Activated CD8-positive, alpha-beta memory T cell treated with anti-CD3 and anti-CD28 coated beads for 24 hours (primary cell): Measurements from ENCODE around the gene PSMG3.
A peak's percentile ranks its signal among the peaks of the same experiment; 100 is the strongest.

Experiments used
- DNase-seq: peaks from one replicate; pipeline ENCODE4 v3.0.0-alpha.2; 2020

Gene PSMG3, protein sequence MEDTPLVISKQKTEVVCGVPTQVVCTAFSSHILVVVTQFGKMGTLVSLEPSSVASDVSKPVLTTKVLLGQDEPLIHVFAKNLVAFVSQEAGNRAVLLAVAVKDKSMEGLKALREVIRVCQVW

DNA sequence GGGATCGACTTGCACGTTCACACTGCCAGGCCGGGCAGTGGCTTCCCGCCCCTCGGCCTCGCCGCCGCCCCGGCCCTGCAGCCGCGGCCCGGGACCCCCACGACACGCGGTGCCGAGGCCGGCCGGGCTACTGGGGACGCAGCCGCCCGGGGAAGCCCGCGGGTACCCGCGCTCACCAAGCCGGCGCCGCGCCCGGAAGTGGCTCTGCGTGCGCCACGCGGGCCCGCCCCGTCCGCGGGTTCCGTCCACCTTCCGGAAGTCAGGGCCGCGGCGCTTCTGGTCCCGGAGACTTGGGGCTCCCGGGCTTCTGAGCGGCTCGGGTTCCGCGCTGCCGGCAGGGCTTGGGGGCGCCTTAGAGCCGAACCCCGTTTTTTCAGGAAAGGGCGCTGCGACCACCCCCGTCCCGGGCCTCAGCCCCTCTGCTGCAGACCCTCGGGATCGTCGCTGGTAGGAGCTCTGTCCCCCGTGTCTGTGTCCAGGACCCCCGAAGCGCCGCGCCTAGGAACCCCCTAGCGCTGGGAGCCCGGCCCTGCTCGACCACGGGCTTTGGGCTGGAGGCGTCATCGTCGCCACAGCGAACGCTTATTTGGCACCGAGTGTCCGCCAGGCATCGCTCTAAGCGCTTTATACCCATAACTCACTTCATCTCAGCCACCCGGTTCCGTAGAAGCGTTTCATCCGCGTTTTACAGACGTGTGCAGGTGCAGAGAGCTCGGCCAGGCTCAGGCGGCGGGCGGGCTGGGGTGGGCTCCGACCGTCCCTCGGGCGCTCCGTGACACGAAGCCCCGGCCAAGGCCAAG is at the start of gene PSMG3:
TSS of gene PSMG3 (minus strand) at position 200 of the 800 bp plus-strand sequence. CDS start 693 bp downstream, outside the sequence.
- DNase-seq, result peak; percentile 95

GRCh38 chr7:1618475-1618874 is 48.6 kb upstream of the PSMG3 start:
- no peak for DNase-seq

GRCh38 chr7:1617957-1618356 is 48.1 kb upstream of the PSMG3 start:
- no peak for DNase-seq

DNA sequence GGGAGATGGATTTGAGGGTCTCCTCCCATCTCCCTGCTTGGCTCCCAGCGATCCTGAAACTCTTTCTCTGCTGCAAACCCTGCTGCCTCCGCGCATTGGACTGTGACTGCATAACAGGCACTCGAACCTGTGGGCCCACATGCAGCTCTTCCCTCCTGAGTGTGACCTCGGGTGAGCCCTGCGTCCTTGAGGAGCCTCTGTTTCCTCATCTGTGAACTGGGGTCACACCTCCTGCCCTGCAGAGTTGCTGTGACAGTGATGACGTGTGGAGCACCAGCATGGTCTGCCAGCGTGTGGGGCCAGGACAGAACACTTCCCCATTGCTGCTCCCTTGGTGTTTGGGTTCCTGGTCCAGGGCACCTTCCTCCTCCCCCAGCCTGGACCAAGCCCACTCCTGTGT is 46.9 kb upstream of the PSMG3 start:
- no peak for DNase-seq

- DNase-seq, result no peak
Measured at GRCh38 chr7:1611708-1612241, 41.9 kb upstream of the PSMG3 start.

DNA sequence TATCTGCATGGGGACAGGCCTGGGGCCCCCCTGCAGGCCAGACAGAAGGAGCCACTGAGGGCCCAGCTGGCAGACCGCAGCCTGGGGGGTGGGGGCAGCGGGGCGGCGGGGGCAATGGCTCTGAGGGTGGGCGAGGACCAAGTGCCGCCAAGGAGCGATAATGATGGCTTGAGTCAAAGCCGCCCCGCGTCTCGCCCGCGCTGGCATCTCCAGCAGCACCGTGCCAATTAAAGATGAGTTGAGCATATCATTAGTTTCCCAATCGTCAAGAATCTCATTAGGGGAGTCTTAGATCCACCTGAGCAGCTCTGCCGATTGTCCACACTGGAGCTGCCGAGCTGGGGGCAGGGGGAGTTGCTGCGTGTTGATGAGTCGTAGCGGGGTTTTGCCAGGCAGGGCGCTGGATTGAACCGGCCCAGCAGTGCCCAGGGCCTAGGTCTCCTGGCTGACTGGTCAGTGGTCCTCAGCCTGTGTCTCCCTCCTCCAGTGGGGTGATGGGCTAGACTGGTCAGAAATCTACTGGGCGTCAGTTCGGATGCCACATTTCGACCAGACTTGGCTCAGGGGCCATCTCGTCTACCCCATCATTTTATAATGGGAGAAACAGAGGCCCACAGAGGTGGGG is 41.0 kb upstream of the PSMG3 start:
- DNase-seq, result no peak

DNA sequence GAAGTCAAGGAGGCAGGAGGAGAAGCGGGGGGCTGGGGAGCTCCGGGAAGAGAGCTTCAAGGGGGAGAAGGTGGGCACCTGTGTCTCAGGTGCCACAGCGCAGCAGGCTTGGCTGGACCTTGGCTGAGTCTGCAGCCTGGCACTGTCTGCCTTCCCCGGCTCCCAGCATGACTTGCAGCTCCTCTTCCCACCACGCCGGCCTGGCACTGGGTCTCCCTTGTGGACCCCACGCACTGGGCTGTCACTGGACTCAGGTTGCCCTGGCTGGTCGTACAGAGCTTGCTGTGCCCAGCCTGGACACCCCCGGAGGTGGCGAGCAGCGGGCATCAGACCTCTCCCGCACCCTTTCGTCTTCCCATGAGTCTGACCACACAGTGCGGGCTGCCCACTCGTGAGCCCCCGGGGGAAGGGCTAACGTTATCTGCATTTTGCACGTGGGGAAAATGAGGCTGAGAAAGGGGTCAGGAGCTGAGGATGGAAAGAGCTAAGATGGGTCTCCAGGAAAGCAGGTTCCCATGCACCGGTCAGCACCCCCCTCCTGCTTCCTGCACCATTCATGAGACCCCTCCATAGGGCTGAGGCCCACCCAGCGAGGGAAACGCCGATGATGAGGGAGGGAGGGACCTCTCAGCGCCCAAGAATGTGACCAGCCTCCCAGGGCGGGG is 40.3 kb upstream of the PSMG3 start:
- no peak for DNase-seq

- DNase-seq, result no peak
Measured at GRCh38 chr7:1609023-1609422, 39.2 kb upstream of the PSMG3 start.

- DNase-seq, result no peak
Measured at GRCh38 chr7:1608318-1608717, 38.5 kb upstream of the PSMG3 start.

GRCh38 chr7:1607696-1608095 is 37.9 kb upstream of the PSMG3 start:
- no peak for DNase-seq

GRCh38 chr7:1607001-1607400 is 37.2 kb upstream of the PSMG3 start:
- no peak for DNase-seq

DNA sequence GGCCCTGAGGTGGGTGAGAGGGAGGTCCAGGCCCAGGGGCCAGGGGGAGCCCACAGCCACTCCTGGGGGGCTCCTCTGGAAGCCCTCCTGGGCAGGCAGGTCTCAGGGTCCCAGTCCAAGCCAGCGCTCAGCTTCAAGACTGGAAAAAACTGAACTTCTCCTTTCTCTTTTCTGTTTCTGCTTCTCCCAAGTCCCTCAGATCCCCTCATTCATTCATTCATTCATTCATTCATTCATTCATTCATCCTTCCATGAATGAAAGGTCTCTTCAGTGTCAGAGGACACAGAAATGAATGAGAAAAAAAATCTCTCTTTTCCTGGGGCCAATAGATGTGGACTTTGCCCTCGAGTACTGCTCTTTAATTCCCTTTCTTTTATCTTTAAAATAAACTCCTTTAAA is 34.6 kb upstream of the PSMG3 start:
- no peak for DNase-seq

- DNase-seq, result no peak
Measured at GRCh38 chr7:1603346-1604225, 33.8 kb upstream of the PSMG3 start.

DNA sequence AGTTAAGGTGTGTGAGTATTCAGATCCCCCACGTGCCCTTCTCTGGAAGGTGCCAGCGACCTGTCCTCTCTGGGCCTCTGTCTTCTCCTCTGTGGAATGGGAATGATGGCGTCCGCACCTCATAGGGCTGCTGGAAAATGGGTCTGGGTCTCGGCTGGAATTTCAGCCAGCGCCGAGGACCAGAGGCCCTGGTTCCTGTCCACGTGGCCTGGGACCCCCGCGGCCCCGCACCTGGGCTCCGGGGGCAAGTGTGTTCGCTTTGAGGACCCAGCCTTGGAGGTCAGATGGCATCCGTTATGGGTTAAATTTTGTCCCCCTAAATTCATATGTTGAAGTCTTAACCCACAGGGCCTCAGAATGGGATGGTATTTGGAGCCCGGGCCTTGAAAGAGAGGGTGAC is 32.6 kb upstream of the PSMG3 start:
- DNase-seq, result no peak

DNA sequence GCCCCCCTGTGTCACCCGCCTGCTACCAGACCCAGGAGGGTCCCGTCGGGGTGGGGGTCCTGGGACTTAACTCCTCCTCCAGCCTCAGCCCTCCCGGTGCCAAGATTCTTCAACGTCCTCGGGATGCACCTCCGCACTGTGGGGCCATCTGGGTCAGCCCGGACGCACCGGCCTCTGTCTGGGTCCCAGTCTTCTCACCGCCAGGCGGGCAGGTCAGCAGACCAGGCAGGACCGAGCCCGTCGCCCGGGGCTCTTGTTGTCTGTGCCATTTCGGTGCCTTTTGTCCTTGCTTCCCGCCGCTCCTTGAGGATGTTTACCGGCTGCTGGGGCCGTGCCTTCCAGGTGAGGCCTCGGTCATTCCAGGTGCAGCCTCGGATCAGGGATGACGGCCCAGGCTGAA is 32.1 kb upstream of the PSMG3 start:
- DNase-seq, result no peak

GRCh38 chr7:1599640-1600395 is 30.0 kb upstream of the PSMG3 start:
- no peak for DNase-seq

DNA sequence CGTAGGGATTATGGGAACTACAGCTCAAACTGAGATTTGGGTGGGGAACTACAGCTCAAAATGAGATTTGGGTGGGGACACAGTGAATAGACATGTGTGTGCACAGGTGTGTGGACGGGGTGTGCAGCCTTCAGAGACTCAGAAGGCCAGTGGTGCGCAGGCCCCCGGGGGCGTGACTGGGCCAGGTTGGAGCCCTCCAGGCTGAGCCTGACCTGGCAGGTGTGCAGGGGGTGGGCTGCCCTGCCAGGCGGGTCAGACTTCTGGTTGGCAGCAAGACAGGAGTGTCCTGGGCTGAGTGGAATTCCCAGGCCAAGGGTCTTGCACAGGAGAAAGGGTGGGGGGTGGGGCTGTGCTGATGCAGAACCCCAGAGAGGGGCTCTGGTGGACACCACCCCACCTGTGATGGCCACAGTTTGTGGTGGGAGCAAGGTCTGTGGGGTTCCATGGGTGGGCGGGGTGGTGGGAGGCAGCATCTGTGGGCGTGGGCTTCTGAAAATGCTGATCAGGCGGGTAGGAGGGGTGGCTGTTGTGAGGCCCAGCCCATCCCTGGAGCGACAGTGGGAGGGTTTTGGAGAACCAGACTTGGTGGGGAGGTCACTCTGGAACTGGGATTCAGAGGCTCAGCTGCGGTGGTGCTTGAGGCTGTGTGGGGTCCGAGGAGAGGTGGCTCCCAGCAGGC is 29.3 kb upstream of the PSMG3 start:
- DNase-seq, result no peak

DNA sequence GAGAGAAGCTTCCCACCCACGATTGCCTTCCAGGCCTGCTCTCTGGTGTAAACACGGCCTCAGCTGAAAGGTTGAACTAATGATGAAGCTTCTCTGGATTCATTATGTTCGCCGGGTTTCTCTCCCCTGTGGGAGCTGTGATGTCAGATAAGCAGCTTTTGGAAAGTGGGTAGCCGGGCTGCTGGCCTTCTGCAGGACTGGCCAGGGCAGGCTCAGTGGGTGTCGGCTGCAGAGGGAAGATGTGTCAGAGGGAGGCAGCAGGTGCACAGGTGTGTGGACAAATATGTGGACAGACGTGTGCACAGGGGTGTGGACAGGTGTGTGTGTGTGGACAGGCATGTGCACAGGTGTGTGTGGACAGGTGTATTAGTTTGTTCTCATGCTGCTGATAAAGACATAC is 28.5 kb upstream of the PSMG3 start:
- DNase-seq, result no peak

DNA sequence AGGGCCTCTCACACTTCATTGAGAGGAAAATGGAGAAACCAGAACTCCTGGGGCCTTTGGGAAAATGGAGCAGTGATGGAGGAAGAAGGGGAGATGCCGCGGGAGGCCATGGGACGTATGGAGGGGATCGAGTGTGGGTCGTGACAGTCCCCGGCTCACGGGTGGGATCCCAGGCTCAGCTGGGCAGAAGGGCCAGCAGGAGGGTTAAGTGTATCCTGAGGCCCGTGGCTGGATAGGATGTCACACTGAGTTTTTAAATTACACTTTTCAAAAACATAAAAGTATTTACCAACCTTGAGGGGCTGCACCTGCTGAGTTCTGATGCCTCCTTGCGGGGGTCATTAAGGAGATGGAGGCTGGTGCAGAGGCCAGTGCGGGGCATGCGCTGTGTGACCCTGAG is 28.0 kb upstream of the PSMG3 start:
- no peak for DNase-seq

- no peak for DNase-seq
Measured at GRCh38 chr7:1597066-1597760, 27.4 kb upstream of the PSMG3 start.
